NCI-H1694 (cell line): ENCODE data around the gene CFHR5.
"Not testable (repeated sequence)": the region's sequence is repeated elsewhere in the genome, so short reads cannot be mapped to it uniquely, and the experiment has no call there.

Experiments
- DNase-seq: peaks from one replicate; lab custom pipeline; 2025; lab: John Stamatoyannopoulos, UW

CFHR5 gene

GRCh38 chr1:197021716-197022115, 44.4 kb downstream of the CFHR5 start:
- DNase-seq, result no peak

- DNase-seq, result no peak
These were observed 47.1 kb downstream of the CFHR5 start for GRCh38 chr1:197024460-197024859.

GRCh38 chr1:197027359-197027758, 50.0 kb downstream of the CFHR5 start:
- no peak for DNase-seq

GRCh38 chr1:197029749-197030148, 52.4 kb downstream of the CFHR5 start:
- no peak for DNase-seq

GRCh38 chr1:197034631-197035339, 57.4 kb downstream of the CFHR5 start:
- DNase-seq, result not testable (repeated sequence)

GRCh38 chr1:197036861-197037260, 59.5 kb downstream of the CFHR5 start:
- DNase-seq, result no peak

GRCh38 chr1:197041486-197042353, 64.4 kb downstream of the CFHR5 start:
- DNase-seq, result no peak

- DNase-seq, result no peak
These were observed 65.5 kb downstream of the CFHR5 start for GRCh38 chr1:197042676-197043341.

GRCh38 chr1:197049100-197049499, 71.7 kb downstream of the CFHR5 start:
- DNase-seq, result no peak
